ENCODE results near the gene UBE2K.
"Not testable (repeated sequence)": the region's sequence is repeated elsewhere in the genome, so short reads cannot be mapped to it uniquely, and the experiment has no call there.

UBE2K gene

DNA sequence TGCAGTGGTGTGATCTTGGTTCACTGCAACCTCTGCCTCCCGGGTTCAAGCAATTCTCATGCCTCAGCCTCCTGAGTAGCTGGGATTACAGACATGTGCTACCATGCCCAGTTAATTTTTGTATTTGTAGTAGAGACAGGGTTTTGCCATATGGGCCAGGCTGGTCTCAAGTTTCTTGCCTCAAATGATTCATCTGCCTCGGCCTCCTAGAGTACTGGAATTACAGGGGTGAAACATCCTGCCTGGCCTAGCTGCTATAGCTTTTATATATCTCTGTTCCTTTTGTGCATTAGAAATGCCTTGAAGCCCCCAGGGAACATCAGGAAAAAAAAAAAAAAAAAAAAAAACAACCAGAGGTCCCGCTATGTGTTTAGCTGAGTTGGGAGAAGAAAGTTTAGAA, 34.8 kb downstream of the UBE2K start:
- DNase-seq, result no peak

DNA sequence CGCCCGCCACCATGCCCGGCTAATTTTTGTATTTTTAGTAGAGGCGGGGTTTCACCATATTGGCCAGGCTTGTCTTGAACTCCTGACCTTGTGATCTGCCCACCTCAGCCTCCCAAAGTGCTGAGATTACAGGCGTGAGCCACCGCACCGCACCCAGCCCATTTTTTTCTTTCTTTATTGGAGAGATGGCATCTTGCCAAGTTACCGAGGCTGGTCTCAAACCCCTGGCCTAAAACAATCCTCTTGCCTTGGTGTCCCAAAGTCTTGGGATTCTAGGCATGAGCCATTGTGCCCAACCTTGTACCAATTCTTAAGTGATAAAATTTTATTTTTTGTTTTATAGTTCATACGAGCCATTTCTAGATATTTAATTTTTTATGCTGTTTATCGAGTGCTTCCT, 41.7 kb downstream of the UBE2K start:
- DNase-seq, result not testable (repeated sequence)

DNA sequence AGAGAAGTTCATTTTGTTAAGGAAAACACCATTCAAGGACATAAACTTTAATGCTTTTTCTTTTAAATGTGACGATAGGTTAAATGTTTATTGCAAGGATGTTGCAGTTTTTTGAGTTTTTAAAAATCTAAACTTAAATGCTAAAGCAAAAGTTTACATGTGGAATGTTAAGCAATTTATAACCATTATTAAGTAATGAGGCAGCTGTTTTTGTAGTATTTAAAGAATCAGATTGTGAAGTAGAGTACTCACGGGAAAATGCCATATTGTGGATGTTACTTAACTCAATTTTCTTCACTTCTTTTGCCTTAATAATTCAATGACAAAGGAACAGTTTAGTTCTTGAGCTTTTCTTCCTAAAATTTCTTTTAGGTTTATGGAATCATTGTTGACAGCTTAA, 43.5 kb downstream of the UBE2K start:
- DNase-seq, result no peak

DNA sequence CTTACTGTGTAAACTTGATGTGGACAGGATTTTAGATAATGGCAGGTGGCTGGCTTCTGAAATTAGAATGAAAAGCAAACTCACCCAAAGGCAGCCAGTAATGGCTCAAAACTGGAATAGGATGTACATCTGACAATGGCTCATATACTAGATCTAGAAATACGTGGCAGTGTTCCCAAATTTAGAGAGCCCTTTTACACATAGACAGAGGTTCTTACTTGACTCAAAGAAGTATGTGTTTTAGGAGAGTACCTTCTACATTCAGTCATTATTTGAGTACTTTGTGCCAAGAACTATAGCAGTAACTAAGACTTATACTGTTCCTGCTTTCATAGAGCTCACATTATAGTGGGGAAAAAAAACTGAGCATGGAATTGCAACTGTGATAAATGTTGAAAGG, 48.0 kb downstream of the UBE2K start:
- no peak for DNase-seq

DNA sequence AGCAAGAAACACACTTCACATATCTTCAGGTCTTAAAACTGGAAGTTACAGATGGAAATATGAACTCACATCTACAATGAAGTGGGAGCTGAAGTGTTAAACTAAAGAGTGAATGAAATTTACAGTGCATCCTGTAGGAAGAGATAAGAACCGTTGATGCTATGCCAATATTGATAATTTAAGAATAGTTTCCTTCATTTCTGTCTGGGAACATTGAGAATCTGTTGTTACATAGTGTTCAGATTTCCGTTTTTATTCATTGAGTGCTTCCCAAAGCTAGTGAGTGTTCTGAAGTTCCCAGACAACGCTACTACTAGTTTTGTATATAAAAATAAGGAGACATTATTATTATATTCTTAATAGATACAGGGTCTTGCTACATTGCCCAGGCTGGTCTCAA, 52.3 kb downstream of the UBE2K start:
- no peak for DNase-seq

DNA sequence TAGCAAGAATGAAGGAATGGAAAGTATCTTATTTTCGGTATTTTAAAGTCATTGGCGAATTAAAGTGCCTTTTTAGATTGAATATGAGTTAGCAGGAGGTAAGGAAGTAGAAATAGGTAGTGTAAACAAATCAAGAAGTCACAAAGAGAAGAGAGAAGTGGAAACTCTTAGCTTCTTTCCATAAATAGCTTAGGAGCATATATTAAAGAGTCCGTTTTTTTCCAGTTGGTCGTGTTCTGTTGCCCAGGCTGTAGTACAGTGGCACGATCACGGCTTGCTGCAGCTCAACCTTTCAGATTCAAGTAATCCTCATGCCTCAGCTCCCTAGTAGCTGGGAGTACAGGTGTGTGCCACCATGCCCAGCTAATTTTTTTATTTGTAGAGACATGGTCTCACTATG, 56.4 kb downstream of the UBE2K start:
- no peak for DNase-seq

DNA sequence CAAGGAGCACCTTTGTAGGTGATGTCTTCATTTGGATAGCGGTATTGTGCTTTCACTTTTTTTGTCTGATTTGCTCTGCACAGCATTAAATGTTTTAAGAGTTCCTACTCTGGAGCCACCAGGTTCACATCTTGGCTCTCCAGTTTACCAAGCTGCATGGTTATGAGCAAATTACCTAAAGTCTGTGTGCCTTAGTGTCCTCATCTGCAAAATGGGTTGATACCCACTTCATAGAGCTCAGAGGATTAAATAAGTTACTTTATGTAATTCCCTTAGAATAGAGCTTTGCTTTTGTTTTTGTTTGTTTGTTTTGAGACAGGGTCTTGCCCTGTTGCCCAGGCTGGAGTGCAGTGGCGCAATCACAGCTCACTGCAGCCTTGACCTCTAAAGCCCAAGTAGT, 58.2 kb downstream of the UBE2K start:
- DNase-seq, result no peak

DNA sequence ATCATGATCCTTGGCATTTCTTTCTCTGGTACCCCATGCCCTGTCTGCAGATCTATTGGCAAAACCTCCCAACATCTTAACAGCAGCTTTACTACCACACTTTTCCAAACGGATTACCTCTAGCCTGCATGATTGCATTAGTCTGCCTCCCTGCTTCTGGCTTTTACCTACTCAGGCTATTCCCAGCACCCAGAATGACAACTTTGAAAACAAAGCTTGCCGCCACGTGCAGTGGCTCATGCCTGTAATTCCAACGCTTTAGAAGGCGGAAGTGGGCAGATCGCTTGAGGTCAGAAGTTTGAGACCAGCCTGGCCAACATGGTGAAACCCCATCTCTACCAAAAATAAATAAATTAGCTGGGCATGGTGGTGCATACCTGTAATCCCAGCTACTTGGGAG, 60.2 kb downstream of the UBE2K start:
- no peak for DNase-seq

DNA sequence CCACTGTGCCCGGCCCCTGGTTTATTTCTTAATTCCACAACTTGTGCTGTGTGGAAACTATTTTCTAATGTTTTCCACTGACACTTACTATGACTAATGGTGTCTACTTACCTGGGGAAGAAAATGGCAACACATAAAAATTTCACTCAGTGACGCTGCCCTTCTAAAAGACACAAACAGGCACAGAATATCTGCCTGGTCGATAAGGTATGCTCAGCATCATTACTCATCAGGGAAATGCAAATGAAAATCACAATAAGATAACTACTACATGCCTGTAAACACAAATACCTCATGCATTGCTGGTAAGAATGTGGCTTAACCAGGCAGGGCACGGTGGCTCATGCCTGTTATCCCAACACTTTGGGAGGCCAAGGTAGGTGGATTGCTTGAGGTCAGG, 61.6 kb downstream of the UBE2K start:
- no peak for DNase-seq

DNA sequence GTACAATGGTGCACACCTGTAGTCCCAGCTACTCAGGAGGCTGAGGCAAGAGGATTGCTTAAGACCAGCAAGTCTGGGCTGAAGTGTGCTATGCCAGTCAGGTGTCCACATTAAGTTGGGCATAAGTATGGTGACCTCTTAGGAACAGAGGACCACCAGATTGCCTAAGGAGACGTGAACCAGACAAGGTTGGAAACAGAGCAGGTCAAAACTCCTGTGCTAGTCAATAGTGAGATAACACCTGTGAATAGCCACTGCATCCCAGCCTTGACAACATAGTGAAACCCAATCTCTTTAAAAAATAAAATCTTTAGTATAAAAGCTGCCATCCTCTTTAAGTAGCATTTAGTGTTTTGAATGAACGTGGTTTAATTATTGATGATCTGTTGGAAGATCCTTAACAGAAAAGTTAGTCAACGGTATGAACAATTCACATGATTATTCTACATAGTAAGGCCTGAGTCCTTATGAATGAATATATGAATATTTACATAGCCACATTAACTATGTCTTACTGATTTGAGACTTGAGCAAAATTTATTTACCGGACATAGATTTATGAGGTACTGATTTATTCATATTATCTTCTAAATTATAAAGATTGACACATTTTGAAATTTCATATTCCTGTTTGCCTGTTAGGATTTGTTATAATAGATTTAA, 63.2 kb downstream of the UBE2K start:
- DNase-seq, result no peak

DNA sequence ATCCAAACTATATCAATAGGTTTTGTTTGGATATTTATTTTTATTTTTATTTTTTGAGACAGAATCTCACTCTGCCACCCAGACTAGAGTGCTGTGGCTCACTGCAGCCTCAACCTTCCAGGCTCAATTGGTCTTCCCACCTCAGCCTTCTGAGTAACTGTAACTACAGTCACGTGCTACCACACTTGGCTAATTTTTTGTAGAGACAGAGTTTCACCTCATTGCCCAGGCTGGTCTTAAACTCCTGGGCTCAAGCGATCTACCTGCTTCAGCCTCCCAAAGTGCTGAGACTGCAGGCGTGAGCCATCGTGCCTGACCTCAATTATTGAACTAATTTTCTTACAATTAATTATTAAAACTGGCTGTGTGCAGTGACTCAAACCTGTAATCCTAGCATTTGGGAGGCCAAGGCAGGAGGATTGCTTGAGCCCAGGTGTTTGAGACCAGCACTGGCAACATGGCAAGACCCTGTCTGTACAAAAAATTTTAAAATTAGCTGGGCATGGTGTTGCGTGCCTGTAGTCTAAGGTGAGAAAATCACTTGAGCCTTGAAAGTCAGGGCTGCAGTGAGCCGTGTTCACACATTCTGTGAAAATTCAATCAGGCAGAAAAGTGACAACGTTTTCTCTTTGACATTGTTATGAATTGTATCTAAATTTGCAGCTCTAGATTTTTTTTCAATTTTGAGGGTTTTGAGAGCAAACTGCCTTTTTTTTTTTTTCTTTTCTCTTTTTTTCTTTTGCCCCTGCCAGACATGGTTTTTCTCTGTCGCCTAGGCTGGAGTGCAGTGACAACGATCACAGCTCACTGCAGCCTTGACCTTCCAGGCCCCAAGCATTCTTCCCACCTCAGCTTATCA, 66.0 kb downstream of the UBE2K start:
- DNase-seq, result no peak

DNA sequence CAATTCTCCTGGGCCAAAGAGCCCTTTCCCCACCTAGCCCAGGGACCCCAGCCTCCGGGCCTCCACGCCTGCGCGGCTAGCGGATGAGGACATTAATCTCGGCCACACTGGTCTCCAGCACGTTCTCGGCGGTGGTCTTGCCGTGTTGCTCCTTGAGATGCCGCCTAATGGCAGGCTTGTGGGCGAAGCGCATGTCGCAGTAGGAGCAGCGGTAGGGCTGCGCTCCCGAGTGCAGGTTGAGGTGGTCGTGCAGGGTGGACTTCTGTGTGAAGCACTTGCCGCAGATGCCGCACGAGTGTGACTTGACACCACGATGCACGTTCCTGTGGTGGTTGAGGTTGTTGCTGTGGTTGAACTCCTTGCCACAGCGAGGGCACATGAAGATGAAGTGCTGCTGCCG, 72.1 kb downstream of the UBE2K start:
- no peak for DNase-seq

DNA sequence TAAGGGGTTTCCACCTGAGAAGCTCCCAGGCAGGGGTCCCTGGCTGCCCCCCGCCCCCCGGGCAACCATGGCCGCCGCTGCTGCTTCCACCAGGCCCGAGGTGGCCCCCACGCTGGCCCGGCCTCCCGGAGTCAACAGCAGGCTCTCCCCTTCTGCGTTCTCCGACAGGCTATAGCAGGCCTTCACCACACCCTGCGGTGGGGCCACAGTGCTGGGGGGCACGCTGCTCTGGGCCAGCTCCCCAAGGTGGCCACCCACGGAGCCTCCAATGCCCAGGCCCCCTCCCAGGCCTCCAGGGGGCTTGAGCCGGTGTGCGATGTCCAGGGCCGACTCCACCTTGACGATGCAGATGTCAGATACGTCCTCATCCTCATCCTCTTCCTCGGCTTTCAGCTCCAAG, 72.5 kb downstream of the UBE2K start:
- DNase-seq, result no peak

DNA sequence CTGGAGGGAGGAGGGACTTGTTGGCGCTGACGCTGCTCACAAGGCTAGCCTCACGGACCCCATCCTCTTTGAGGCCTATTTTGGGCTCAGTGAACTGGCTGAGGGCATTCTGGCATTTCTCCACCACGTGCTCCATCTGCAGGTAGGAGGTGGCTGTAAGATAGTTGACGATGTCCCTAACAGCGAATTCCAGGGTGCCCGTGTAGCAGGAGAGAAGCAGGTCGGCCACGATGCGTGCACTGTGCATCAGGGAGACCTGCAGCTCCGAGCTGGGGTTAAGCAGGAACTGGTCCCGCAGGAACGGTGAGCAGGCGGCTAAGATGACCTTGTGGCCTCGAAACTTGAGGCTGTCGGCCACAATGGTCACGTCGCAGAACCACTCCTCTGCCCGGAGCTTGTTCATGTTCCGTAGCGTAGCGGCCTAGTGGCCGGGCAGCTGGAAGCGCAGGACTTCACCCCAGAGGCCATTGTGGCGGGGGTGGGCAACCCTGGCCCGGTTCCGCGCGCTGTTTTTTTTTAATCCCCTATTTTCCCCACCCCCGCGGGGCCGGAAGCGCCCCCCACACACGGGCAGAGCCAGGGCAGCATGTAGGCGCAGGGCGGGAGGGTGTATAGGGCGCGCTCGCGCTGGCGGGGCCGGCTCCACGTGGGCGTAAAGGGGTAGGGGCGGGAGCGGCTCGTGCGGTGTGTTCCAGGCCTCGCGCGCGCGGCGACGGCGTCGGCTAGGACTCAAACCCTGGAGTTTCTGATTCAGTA, 73.2 kb downstream of the UBE2K start:
- DNase-seq, result no peak

DNA sequence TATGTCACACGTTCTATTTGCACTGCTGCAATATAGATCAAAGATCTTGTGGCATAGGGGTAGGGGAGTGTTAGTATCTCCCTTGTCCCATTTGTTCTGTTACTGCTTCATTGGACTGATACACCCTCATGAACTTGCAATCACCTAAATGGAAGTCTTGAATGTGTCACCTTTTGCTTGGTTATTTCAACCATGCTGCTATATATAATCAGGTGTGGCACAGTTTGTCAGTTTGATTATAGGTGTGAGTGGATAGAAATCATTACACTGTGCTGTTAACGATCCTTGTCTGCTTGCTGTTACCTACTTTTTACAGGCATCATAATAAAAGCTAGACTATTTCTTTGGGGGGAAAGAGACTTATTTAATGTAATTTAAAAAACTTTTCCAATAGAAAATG, 84.1 kb downstream of the UBE2K start:
- DNase-seq, result not testable (repeated sequence)

DNA sequence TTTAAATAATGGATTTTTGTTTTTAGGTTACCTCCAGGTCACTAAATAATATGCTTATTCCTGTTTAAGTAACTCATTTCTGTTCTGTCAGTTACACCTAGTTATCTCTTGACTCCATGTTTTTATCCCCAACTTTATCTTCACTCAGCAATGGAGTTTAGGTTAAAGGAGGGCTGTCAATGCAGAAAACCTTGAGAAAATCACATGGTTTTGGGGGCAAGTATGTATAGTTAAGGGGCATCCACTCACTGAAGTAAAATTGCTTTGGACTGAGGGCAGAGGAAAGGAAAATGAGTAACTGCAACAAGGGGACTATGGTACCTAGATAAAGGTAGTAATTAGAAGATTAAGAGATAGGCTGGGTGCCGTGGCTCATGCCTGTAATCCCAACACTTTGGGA, 87.1 kb downstream of the UBE2K start:
- DNase-seq, result no peak

DNA sequence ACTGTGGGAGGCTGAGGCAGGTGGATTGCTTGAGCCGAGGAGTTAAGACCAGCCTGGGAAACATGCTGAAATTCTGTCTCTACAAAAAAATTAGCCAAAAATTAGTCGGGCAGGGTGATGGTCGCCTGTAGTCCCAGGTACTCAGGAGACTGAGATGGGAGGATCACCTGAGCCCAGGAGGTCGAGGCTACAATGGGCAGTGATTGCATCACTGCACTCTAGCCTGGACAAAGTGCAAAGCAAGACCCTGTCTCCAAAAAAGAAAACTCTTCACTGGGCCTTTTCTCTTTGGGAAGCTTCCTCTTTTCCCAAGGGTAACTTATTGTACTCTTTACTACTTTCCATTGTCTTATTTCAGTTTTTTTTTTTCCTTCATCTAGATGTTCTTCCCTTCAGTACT, 88.9 kb downstream of the UBE2K start:
- no peak for DNase-seq

DNA sequence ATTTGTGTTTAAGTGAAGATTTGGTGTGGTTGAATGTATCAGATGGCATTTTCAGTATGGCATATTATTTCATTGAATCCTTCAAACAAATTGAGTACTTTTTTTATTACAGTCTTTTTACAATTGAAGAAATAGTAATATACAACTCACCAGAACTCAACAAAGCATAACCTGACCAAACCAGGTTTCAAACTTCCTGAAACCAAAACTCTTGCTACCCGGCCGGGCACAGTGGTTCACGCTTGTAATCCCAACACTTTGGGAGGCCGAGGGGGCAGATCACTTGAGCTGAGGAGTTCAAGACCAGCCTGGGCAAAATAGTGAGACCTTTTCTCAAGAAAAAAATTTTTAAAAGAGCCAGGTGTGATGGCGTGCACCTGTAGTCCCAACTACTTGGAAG, 94.2 kb downstream of the UBE2K start:
- no peak for DNase-seq

DNA sequence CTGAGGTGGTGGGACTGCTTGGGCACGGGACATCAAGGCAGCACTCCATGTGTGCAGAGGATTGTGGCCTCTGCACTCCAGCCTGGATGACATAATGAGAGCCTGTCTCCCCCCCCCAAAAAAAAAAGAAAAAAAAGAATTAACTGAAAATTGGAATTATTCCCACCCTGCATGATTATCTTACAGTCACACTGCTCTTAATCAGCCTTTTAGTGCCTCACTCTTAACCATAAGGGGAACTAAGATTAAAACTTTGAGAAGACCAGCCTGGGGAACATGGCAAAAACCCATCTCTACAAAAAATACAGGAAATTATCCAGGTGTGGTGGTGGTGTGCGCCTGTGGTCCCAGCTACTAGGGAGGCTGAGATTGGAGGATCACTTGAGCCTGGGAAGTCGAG, 94.6 kb downstream of the UBE2K start:
- DNase-seq, result no peak

DNA sequence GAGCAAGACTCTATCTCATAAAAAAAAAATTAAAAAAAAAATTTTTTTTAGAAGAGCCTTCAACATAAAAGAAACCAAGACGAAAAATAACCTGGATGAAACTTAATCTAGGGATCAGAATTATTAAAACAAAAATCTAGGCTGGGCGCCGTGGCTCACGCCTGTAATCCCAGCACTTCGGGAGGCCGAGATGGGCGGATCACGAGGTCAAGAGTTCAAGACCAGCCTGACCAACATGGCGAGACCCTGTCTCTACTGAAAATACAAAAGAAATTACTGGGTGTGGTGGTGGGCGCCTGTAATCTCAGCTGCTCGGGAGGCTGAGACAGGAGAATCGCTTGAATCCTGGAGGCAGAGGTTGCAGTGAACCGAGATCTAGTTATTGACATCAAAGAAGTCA, 95.0 kb downstream of the UBE2K start:
- DNase-seq, result not testable (repeated sequence)

DNA sequence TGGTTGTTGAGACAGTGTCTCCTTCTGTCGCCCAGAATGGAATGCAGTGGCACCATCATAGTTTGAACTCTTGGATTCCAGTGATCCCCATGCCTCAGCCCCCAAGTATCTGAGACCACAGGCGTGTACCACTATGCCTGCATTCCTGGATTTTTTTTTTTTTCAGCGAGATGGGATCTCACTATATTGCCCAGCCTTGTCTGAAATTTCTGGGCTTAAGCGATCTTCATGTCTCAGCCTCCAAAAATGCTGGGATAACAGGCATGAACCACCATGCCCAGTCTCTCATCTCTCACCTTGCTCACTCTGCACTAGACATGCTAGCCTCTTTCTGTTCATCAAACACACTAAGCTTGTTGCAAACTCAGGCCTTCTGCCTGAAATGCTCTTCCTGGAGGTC, 104.1 kb downstream of the UBE2K start:
- DNase-seq, result no peak

DNA sequence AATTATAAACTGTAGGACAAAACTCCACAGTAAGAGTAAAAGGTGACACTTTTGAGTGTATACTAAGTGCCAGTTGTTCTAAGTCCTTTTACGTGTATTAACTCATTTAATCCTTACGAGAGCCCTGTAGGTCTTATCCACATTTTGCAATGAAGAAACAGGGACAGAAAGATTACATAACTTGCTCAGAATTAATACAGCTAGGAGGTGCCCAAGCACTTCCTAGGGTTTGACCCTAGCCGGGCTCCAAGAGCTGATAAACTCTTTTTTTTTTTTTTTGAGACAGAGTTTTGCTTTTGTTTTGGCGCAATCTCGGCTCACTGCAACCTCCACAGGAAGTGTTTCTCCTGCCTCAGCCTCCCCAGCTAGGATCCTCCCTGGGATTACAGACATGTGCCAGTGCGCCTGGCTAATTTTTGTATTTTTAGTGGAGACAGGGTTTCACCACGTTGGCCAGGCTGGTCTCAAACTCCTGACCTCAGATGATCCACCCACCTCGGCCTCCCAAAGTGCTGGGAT, 110.4 kb downstream of the UBE2K start:
- DNase-seq, result no peak

DNA sequence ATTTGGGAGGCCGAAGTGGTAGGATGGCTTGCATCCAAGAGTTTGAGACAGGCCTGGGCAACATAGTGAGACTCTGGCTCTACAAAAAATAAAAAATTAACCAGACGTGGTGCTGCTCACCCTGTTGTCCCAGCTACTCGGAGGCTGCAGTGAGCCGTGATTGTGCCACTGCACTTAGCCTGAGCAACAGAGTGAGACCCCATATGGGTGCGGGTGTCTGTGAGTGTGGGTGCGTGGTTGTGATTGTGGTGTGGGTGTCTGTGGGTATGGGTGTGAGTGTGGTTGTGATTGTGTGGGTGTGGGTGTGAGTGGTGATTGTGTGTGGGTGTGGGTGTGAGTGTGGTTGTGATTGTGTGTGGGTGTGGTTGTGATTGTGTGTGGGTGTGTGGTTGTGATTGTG, 114.6 kb downstream of the UBE2K start:
- DNase-seq, result no peak

DNA sequence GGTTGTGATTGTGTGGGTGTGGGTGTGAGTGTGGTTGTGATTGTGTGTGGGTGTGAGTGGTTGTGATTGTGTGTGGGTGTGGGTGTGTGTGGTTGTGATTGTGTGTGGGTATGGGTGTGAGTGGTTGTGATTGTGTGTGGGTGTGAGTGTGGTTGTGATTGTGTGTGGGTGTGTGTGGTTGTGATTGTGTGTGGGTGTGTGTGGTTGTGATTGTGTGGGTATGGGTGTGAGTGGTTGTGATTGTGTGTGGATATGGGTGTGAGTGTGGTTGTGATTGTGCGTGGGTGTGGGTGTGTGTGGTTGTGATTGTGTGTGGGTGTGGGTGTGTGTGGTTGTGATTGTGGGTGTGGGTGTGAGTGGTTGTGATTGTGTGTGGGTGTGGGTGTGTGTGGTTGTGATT, 115.1 kb downstream of the UBE2K start:
- not testable (repeated sequence) for DNase-seq
